IPS-NIHi11 (cell line): ENCODE measurements around the gene REXO1.
"Not testable (repeated sequence)": the region's sequence is repeated elsewhere in the genome, so short reads cannot be mapped to it uniquely, and the experiment has no call there.

Source experiments
- DNase-seq: peaks from one replicate; pipeline ENCODE4 v3.0.0; 2012; ENCODE audit warnings: mixed read lengths, low spot score

Gene REXO1, protein sequence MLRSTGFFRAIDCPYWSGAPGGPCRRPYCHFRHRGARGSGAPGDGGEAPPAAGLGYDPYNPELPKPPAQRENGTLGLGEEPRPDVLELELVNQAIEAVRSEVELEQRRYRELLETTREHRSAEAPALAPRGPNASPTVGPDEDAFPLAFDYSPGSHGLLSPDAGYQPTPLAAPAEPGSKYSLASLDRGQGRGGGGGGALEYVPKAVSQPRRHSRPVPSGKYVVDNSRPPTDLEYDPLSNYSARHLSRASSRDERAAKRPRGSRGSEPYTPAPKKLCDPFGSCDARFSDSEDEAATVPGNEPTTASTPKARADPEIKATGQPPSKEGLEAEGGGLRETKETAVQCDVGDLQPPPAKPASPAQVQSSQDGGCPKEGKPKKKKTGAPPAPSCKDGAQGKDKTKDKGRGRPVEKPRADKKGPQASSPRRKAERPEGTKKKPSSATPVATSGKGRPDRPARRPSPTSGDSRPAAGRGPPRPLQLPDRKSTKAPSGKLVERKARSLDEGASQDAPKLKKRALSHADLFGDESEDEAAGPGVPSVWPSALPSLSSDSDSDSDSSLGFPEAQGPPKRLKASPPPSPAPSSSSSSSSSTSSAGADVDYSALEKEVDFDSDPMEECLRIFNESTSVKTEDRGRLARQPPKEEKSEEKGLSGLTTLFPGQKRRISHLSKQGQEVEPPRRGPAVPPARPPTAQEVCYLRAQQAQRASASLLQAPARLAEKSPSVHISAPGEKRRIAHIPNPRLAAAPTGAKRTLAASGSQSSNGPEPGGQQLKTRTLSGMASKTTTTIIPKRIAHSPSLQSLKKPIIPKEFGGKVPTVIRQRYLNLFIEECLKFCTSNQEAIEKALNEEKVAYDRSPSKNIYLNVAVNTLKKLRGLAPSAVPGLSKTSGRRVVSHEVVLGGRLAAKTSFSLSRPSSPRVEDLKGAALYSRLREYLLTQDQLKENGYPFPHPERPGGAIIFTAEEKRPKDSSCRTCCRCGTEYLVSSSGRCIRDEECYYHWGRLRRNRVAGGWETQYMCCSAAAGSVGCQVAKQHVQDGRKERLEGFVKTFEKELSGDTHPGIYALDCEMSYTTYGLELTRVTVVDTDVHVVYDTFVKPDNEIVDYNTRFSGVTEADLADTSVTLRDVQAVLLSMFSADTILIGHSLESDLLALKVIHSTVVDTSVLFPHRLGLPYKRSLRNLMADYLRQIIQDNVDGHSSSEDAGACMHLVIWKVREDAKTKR

GRCh38 chr19:1848399-1849131 is at the start of gene REXO1:
Gene REXO1, minus strand, starts transcription at chr19:1848483. Its CDS starts 125 bp downstream, at chr19:1848358.
- peak; percentile 93 for DNase-seq

DNA sequence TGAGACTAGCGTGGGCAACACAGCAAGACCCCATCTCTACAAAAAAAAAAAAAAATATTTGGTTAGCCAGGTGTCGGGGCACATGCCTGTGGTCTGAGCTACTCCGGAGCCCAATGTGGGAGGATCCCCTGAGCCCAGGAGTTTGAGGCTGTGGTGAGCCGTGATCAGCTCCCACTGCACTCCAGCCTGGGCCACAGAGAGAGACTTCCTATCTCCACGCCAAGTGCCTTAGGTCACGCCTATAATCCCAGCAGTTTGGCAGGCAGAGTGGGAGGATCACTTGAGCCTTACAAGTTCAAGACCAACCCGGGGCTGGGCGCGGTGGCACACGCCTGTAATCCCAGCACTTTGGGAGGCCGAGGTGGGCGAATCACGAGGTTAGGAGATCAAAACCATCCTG is 48.2 kb upstream of the REXO1 start:
- DNase-seq: no peak

DNA sequence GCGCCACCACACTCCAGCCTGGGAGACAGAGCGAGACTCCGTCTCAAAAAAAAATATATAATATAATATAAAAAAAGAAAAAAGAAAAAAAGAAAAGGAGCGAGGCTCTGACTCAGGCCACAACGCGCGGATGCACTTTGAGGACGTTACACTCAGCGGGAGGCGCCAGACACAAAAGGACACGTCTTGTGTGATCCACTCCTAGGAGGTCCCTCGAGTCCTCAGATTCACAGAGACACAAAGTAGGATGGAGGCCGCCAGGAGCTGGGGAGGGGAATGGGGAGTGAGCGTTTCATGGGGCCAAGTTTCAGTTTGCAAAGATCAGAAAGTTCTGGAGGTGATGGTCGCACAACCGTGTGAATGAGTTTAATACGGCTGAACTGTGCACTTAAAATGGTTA is 45.5 kb upstream of the REXO1 start:
- DNase-seq: no peak

GRCh38 chr19:1889907-1890306 is 41.6 kb upstream of the REXO1 start:
- no peak for DNase-seq

DNA sequence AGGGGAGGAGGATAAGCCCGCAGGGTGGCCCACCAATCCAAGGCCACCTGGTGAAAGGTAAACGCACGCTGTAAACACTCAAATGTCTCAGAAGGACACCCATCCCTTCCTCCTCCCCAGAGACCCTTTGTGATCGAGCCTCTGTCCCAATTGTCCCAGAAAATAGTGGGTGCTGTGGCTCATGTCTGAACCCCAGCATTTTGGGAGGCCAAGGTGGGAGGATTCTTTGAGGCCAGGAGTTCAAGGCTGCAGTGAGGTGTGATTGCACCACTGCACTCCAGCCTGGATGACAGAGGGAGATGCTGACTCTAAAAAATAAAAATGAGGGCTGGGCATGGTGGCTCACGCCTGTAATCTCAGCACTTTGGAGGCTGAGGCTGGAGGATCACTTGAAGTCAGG is 40.1 kb upstream of the REXO1 start:
- DNase-seq: no peak

GRCh38 chr19:1886360-1886759 is 38.1 kb upstream of the REXO1 start:
- not testable (repeated sequence) for DNase-seq

DNA sequence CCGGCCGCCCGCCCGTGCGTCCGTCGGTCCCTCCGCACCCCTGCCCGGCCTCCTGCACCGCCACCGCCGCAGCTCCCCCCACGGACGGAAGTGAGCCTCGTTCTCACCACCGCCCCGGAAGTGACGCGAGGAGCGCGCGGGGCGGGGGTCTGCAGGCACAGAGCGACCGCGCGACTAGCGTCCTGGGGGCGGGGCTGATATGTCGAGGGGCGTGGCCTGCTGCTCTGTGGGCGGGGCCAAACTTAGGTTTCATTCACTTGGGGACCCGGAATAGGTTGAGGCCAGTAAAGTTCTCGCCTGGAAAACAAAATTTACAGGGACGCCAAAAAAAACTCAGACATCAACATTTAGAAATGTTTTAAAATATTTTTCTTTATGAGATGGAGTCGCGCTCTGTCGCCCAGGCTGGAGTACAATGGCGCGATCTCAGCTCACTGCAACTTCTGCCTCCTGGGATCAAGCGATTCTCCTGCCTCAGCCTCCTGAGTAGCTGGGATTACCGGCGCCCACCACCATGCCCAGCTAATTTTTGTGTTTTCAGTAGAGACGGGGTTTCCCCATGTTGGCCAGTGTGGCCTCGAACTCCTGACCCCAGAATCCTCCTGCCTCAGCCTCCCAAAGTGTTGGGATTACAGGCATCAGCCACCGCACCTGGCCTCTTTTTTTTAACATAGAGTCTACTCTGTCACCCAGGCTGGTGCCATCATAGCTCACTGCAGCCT is 37.3 kb upstream of the REXO1 start, which contains the start of gene ABHD17A:
ABHD17A (minus strand) TSS at position 99 of the 722 bp plus-strand sequence. CDS start 3,930 bp downstream, outside the sequence.
- DNase-seq: peak; percentile 97

DNA sequence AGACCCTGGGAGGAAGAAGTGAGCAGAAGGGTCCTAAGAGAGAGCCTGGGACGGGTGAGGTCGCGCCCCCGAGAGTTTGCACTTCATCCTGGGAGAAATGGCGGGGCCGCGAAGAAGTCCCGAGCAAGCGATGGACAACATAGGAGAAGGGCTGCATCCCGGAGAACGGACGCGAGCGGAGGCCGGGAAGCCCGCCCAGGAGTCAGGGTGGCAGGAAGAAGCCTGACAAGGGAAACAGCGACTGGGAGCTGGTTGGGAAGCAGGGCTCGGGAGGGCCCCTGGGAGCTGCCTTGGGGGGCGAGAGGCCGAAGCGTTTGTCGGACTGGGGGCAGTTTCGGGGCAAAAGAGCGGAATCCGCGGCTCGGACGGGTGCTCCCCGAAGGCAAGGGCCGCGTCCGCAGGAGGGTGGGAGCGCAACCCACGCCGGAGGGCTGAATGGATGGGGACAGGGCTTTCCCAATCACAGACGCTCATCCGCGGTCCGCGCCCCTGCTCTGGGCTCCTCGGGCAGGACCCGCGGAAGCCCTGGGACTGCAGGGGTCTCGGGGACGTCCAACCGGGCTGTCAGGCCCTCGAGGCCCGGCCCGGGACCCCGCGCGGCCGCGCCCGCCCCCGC is 36.5 kb upstream of the REXO1 start:
- no peak for DNase-seq

GRCh38 chr19:1884291-1884718 is 36.0 kb upstream of the REXO1 start:
- DNase-seq: no peak

- no peak for DNase-seq
Observed at GRCh38 chr19:1883784-1884183, 35.5 kb upstream of the REXO1 start.

GRCh38 chr19:1882786-1883692 is 34.8 kb upstream of the REXO1 start:
- no peak for DNase-seq

DNA sequence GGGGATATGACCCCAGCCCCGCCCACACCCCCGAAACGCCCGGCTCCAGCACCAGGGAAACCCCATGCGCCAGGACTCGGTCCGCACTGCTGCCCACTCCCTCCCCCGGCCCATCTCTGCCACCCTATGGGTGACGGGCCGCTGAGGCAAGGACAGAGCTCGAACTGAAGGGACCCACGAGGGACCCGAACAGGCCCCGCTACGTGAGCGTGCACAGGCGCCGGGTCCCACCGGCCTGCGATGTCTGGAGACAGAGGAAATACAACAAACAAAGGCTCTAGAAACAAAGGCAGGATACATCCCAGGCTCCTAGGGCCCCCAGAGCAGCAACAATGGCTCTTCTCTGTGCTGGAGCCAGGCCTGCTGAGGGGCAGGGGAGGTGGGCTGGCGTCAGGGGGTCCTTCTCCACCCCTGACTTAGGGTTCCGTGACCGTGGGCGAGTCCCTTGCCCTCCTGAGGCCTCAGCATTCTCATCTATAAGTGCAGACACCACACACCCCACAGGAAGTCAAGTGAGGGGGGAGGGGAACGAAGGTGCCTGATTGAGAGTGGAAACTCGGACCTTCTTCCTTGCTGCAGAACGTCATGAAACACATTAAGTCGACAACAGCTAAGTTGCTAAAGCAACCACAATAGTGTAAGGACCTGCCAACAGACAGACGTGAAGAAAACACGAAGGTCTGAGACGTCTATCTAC is 34.0 kb upstream of the REXO1 start:
- DNase-seq: no peak

DNA sequence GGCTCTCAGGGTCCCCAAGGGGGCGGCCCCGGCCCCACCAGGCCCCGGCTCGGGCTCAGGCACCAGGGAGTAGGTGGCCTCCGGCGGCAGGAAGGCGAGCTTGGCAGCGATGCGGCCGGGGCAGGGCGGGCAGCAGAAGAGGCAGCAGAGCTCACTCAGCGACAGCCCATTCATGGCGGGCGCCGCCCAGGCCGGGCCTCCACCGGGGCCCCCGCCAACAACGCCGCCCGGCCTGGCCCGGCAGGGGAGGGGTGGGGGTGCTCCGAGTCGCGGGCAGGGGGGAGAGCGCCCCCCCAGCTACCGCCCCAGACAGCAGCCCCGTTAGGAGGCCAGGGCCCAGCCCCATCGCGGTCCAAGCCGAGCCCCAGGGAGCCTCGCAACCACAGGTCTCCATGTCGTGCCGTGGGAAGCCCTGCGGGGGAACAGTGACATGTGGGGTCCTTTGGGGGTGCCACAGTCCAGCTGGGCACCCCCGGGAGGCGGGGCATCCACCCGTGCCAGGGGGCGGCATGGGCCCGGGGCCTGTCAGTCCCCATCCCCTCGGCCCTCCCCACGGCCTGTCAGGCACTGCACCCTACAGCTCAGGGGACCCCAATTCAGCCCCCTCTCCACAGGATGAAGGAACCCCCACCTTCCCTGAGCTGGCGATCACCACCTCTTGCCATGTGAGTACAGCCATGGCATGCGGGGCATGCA is 33.3 kb upstream of the REXO1 start:
- DNase-seq: not testable (repeated sequence)

DNA sequence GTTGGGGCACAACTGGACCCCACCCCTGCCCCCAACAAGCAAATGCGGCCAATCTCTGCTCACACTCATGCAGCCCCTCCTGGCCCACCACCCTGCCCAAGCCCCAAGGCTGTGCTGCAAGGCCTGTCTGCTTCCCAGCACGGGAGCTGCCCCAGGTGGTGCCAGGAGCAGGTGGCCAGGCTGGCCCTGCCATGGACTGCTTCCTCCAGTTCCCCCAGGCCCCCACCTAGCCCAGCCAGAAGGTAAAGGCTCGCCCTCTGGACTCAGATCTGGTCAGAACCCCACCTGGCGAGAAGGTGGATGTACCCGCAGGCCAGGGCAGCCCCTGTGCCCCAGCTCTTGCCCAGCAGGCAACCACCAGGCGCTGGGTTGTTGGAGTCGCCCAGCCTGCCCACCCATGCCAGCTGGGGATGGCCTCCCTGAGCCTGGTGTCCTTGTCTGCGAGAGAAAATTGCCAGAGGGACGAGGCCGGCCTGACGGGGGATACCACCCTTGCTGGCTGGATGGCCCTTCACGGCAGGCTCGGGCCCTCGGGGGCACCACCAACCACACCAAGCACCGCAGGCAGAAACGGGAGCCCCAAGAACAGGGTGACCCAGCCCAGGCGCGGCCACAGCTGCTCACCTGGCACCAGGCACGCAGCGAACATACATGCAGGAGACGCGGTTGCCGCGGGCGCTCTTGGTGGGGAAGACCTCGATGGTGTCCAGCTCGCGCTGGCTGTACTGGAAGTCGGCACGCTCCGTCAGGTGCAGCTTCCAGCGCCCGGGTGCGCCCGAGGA is 32.5 kb upstream of the REXO1 start:
- no peak for DNase-seq

- DNase-seq: not testable (repeated sequence)
Observed at GRCh38 chr19:1879982-1880381, 31.7 kb upstream of the REXO1 start.

DNA sequence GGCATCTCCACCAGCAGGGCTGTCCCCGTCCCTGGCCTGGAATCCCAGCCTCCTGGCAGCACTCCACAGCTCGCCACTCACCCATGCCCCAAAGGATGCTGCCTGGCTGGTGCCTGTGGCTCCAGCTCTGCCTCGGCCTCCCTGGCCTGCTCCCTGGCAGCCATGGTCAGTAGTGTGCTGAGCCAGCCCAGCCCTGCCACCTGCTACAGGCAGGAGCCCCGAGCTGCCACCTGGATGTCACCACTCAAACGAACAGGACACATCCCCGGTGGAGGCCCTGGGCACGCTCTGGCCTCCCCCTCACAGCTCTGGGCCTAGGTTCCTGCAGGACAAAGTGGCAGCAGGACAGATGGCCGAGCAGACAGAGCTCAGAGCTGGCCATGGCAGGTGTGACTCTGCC is 30.3 kb upstream of the REXO1 start:
- DNase-seq: not testable (repeated sequence)

- DNase-seq: not testable (repeated sequence)
Observed at GRCh38 chr19:1877280-1877660, 29.0 kb upstream of the REXO1 start.
